WI38 (cell line): ENCODE data around the gene CDH23.

ENCODE experiments used
- H3K4me3 ChIP-seq: 2 replicates; pipeline ENCODE4 v1.5.1; 2011; ENCODE audit warnings: low read depth, mild to moderate bottlenecking, control low read depth, low read length
- TF ChIP-seq, protein P1 (sequence below): IDR thresholded peaks from 2 replicates; pipeline ENCODE4 v1.5.1; 2012; ENCODE audit warnings: low read depth, mild to moderate bottlenecking, control low read depth, low read length

CDH23 gene

GRCh38 chr10:71663311-71663710, 266.6 kb downstream of the CDH23 start:
- TF ChIP-seq, protein P1, sequence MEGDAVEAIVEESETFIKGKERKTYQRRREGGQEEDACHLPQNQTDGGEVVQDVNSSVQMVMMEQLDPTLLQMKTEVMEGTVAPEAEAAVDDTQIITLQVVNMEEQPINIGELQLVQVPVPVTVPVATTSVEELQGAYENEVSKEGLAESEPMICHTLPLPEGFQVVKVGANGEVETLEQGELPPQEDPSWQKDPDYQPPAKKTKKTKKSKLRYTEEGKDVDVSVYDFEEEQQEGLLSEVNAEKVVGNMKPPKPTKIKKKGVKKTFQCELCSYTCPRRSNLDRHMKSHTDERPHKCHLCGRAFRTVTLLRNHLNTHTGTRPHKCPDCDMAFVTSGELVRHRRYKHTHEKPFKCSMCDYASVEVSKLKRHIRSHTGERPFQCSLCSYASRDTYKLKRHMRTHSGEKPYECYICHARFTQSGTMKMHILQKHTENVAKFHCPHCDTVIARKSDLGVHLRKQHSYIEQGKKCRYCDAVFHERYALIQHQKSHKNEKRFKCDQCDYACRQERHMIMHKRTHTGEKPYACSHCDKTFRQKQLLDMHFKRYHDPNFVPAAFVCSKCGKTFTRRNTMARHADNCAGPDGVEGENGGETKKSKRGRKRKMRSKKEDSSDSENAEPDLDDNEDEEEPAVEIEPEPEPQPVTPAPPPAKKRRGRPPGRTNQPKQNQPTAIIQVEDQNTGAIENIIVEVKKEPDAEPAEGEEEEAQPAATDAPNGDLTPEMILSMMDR: no peak
- no peak overlapping the region for H3K4me3 ChIP-seq

DNA sequence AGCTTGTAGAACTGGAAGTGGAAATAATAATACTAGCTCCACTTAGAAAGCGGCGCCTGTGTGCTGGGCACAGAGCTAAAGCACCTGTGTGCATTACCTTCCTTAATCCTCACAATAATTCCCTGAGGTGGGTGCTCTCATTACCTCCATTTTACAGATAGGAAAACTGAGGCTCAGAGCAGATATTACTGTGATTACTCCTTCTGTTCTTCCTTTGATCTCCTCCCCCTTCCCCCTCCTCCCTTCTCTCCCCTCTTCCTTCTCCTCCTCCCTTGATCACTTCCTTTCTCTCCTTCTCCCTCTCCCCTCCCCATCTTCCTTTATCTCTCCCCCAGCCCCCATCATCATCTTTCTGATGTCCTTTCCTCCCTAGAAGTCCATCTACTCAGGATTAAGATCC, 267.9 kb downstream of the CDH23 start:
- TF ChIP-seq, protein P1: no peak
- H3K4me3 ChIP-seq: no peak overlapping the region

DNA sequence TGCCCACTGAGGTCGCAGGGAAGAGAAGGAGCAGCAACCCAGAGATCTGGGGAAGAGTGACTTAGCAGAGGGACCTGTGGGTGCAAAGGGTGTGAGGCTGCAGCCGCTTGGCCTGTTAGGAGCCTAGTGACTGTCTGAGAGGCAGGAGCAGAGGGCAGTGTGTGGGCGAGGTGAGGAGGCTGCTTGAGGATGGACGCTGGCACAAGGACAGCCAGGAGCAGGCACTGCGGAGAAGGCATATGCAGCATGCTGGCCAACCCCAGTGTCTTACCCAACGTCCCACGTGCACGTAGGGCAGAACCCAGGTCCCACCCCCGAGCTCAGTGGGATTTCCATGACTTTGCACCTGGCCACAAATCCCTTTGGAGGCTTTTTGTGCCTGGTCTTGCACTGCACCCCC, 268.7 kb downstream of the CDH23 start:
- TF ChIP-seq, protein P1: no peak

GRCh38 chr10:71666639-71667386, 270.1 kb downstream of the CDH23 start:
- no peak overlapping the region for H3K4me3 ChIP-seq
- TF ChIP-seq, protein P1: no peak

More for the DNA sequence above, 268.7 kb downstream of the CDH23 start:
- H3K4me3 ChIP-seq: no peak overlapping the region

GRCh38 chr10:71667387-71667752, 270.6 kb downstream of the CDH23 start:
- H3K4me3 ChIP-seq: no peak overlapping the region
- TF ChIP-seq, protein P1: no peak

GRCh38 chr10:71671994-71672946, 275.6 kb downstream of the CDH23 start:
- H3K4me3 ChIP-seq: no peak overlapping the region
- TF ChIP-seq, protein P1: no peak

GRCh38 chr10:71675295-71675970, 278.7 kb downstream of the CDH23 start:
- TF ChIP-seq, protein P1: no peak
- no peak overlapping the region for H3K4me3 ChIP-seq
